GM20000 (cell line): ENCODE measurements around the gene HEY2.

Experiments used
- DNase-seq: peaks from one replicate; pipeline ENCODE4 v3.0.0; 2012; ENCODE audit warnings: low spot score
- CTCF ChIP-seq: IDR thresholded peaks from 2 replicates; pipeline ENCODE4 v1.5.1; 2012; ENCODE audit warnings: mild to moderate bottlenecking, control low read depth; ENCODE audit errors: extremely low read depth, missing control alignments

Gene HEY2

GRCh38 chr6:125750692-125751333 is 1.4 kb downstream of the HEY2 start:
- DNase-seq, result no peak
- TF ChIP-seq CTCF, result no peak

- DNase-seq, result no peak
- TF ChIP-seq CTCF, result no peak
These were observed 2.0 kb downstream of the HEY2 start for GRCh38 chr6:125751334-125751916.

- TF ChIP-seq CTCF, result no peak
These were observed 3.3 kb downstream of the HEY2 start for GRCh38 chr6:125752773-125753172.

GRCh38 chr6:125753218-125753936 is 3.9 kb downstream of the HEY2 start:
- peak; percentile 47 for DNase-seq
- TF ChIP-seq CTCF, result peak; percentile 14

More at GRCh38 chr6:125752773-125753172, 3.3 kb downstream of the HEY2 start:
- no peak for DNase-seq

GRCh38 chr6:125753937-125754259 is 4.5 kb downstream of the HEY2 start:
- no peak for DNase-seq
- TF ChIP-seq CTCF, result no peak

- DNase-seq, result no peak
- TF ChIP-seq CTCF, result no peak
These were observed 5.1 kb downstream of the HEY2 start for GRCh38 chr6:125754566-125754965.

- no peak for DNase-seq
- TF ChIP-seq CTCF, result no peak
These were observed 9.9 kb downstream of the HEY2 start for GRCh38 chr6:125759184-125759902.
